Right lobe of liver (tissue), 4 donors: ENCODE measurements around the gene OR8B3.

ENCODE experiments used
- CTCF ChIP-seq, 4 donors: fragments of 200-600 bp in 3 of 4; fragments of 450-650 bp in 1 of 4; IDR thresholded peaks; one replicate each; pipeline versions ENCODE4 v1.5.1 to v1.8.0; 2016 to 2022; ENCODE audit warnings: antibody characterized with exemption in 4 of 4, mild to moderate bottlenecking in 2 of 4
- POLR2A ChIP-seq: fragments of 450-650 bp; IDR thresholded peaks from one replicate; pipeline ENCODE4 v1.6.1; 2017; ENCODE audit warnings: antibody characterized with exemption, mild to moderate bottlenecking
- donor health status: DM: no; HTN: no; CAD: no.
- donor health status: DM: no; HTN: no; CAD: no.
- donor health status: DM: no; HTN: yes; CAD: no.

GRCh38 chr11:124445646-124446150, 46.9 kb upstream of the OR8B3 start, which contains the start of gene OR8B8:
- TF ChIP-seq CTCF (IDR thresholded peaks at IDR 0.05) (no peak), POLR2A (no peak)
